LNCaP clone FGC (cell line): ENCODE measurements around the gene ITPR1.
"Not testable (repeated sequence)": the region's sequence is repeated elsewhere in the genome, so short reads cannot be mapped to it uniquely, and the experiment has no call there.

Source experiments
- DNase-seq: peaks from one replicate; pipeline ENCODE4 v3.0.0-alpha.2; 2011; ENCODE audit warnings: low read depth
- H3K4me3 ChIP-seq: 2 replicates; pipeline ENCODE4 v1.5.1; 2011; ENCODE audit warnings: mild to moderate bottlenecking, low read depth, low read length, control low read depth
- TF ChIP-seq, protein P1 (sequence below): IDR thresholded peaks from 2 replicates; pipeline ENCODE4 v1.5.1; 2012; ENCODE audit warnings: mild to moderate bottlenecking; ENCODE audit not compliant: control insufficient read depth, insufficient read depth; ENCODE audit errors: extremely low read depth

The ITPR1 gene

GRCh38 chr3:4588466-4588865, 95.3 kb downstream of the ITPR1 start:
- no peak for DNase-seq
- TF ChIP-seq, protein P1, sequence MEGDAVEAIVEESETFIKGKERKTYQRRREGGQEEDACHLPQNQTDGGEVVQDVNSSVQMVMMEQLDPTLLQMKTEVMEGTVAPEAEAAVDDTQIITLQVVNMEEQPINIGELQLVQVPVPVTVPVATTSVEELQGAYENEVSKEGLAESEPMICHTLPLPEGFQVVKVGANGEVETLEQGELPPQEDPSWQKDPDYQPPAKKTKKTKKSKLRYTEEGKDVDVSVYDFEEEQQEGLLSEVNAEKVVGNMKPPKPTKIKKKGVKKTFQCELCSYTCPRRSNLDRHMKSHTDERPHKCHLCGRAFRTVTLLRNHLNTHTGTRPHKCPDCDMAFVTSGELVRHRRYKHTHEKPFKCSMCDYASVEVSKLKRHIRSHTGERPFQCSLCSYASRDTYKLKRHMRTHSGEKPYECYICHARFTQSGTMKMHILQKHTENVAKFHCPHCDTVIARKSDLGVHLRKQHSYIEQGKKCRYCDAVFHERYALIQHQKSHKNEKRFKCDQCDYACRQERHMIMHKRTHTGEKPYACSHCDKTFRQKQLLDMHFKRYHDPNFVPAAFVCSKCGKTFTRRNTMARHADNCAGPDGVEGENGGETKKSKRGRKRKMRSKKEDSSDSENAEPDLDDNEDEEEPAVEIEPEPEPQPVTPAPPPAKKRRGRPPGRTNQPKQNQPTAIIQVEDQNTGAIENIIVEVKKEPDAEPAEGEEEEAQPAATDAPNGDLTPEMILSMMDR: no peak
- H3K4me3 ChIP-seq: no peak overlapping the region

GRCh38 chr3:4589475-4590097, 96.4 kb downstream of the ITPR1 start:
- TF ChIP-seq, protein P1: no peak
- no peak for DNase-seq
- H3K4me3 ChIP-seq: no peak overlapping the region

GRCh38 chr3:4590849-4591248, 97.7 kb downstream of the ITPR1 start:
- not testable (repeated sequence) for H3K4me3 ChIP-seq, DNase-seq

DNA sequence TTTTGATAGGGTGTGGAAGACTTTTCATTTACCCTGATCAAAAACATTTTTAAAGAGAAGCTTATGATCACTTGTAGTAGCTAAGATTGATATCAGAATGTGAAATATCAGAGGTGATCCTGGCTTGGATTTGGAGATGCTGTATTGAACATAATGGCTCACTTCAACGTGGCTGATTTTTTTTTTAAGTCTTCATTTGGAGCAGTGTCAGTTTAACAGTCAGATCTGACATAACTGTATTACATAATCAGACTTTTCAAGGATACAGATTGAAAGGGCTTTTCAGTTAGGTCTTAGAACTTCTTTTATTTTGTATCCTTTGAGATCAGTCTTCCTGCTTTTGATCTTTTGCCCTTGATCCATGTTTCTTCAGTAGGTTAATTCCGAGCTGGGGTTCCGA, 98.5 kb downstream of the ITPR1 start:
- no peak overlapping the region for H3K4me3 ChIP-seq
- TF ChIP-seq, protein P1: no peak
- no peak for DNase-seq

DNA sequence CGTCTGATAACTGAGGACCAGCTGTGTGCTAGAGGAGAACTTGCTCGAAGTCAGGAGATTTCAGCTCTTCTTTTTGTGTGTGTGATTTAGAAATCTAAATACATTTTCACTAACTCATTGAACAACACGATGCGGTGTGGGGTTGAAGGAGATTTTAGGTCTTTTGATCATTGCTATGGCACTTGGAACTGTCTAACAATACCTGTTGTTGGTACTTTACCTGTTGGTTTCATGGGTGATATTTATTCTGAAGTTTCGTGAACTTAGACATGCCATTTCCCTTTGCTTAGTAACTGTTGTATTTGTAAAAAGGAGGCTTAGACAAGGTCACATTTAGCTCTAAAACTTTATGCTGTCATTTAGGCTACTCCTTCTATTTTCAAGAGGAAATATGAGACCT, 99.9 kb downstream of the ITPR1 start:
- no peak overlapping the region for H3K4me3 ChIP-seq
- no peak for DNase-seq
- TF ChIP-seq, protein P1: no peak

DNA sequence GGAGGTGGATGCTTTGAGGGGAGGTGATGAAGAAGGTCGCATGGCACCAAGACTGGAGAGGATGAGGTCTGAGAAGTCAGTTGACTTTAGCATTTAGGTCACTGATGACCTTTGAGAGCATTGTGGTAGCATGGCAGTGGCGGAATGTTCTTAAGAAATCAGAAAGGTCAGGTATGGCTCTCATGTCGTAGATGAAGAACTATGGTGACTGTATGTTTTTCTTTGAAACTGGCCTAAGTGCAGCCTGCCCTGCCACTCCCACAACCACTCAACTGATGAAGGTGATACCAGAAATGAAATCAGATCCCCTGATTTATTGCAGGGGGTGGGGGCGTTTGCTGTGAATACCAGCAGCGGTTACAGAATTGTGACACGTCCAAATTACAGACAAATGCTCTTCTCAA, 102.6 kb downstream of the ITPR1 start:
- TF ChIP-seq, protein P1: no peak
- H3K4me3 ChIP-seq: no peak overlapping the region
- no peak for DNase-seq

- no peak for DNase-seq
- no peak overlapping the region for H3K4me3 ChIP-seq
- TF ChIP-seq, protein P1: no peak
Observed at GRCh38 chr3:4596612-4597011, 103.5 kb downstream of the ITPR1 start.
